H9 (cell line): ENCODE results near the gene LYAR. TPM values are rescaled to one million over a fixed set of nuclear protein-coding genes. Genes with fewer than 3 reads are reported as not detected.

ENCODE experiments used
- DNase-seq: peaks from one replicate; pipeline ENCODE4 v3.0.0-alpha.2; 2017
- H2AFZ ChIP-seq: one replicate; pipeline ENCODE4 v1.6.1; 2013; ENCODE audit warnings: mild to moderate bottlenecking, low read length, control low read depth, moderate library complexity
- H2AK5ac ChIP-seq: 2 replicates; pipeline ENCODE4 v1.6.1; 2013; ENCODE audit warnings: low read length, control low read depth, mixed read lengths; ENCODE audit not compliant: insufficient read length
- H2BK120ac ChIP-seq: one replicate; pipeline ENCODE4 v1.6.1; 2013; ENCODE audit warnings: low read depth, mild to moderate bottlenecking, low read length, control low read depth, inconsistent platforms; ENCODE audit not compliant: poor library complexity, severe bottlenecking
- H2BK12ac ChIP-seq: 2 replicates; pipeline ENCODE4 v1.6.1; 2013; ENCODE audit warnings: low read length, control low read depth, mixed read lengths, low read depth; ENCODE audit not compliant: insufficient read length
- H2BK15ac ChIP-seq: 2 replicates; pipeline ENCODE4 v1.6.1; 2013; ENCODE audit warnings: low read depth, low read length, control low read depth
- H2BK20ac ChIP-seq: one replicate; pipeline ENCODE4 v1.6.1; 2013; ENCODE audit warnings: low read depth, mild to moderate bottlenecking, low read length, control low read depth, inconsistent platforms; ENCODE audit not compliant: poor library complexity, severe bottlenecking
- H2BK5ac ChIP-seq: 2 replicates; pipeline ENCODE4 v1.6.1; 2013; ENCODE audit warnings: low read length, control low read depth, mixed read lengths; ENCODE audit not compliant: insufficient read length
- H3K14ac ChIP-seq: 2 replicates; pipeline ENCODE4 v1.6.1; 2013; ENCODE audit warnings: low read length, control low read depth; ENCODE audit not compliant: insufficient read depth
- H3K18ac ChIP-seq: 2 replicates; pipeline ENCODE4 v1.6.1; 2013; ENCODE audit warnings: low read depth, mild to moderate bottlenecking, mixed read lengths, low read length, control low read depth; ENCODE audit not compliant: insufficient read length
- H3K23ac ChIP-seq: 2 replicates; pipeline ENCODE4 v1.6.1; 2013; ENCODE audit warnings: low read length, control low read depth, mixed read lengths, low read depth; ENCODE audit not compliant: insufficient read length
- H3K23me2 ChIP-seq: 2 replicates; pipeline ENCODE4 v1.6.1; 2013; ENCODE audit warnings: low read depth, mild to moderate bottlenecking, mixed read lengths, low read length, control low read depth; ENCODE audit not compliant: insufficient read length, poor library complexity, severe bottlenecking
- H3K27ac ChIP-seq: 2 replicates; pipeline ENCODE4 v1.5.1; 2013; ENCODE audit warnings: low read length, control low read depth, mixed read lengths, low read depth; ENCODE audit not compliant: insufficient read length
- H3K27me3 ChIP-seq: 2 replicates; pipeline ENCODE4 v1.6.1; 2013; ENCODE audit warnings: low read length, control low read depth, inconsistent platforms; ENCODE audit not compliant: insufficient read depth
- H3K4ac ChIP-seq: 2 replicates; pipeline ENCODE4 v1.6.1; 2013; ENCODE audit warnings: low read depth, mild to moderate bottlenecking, control low read depth, inconsistent platforms, low read length, moderate library complexity
- H3K4me1 ChIP-seq: 2 replicates; pipeline ENCODE4 v1.6.1; 2013; ENCODE audit warnings: low read length, control low read depth, inconsistent platforms; ENCODE audit not compliant: insufficient read depth
- H3K4me2 ChIP-seq: 2 replicates; pipeline ENCODE4 v1.6.1; 2013; ENCODE audit warnings: low read length, control low read depth, mixed read lengths; ENCODE audit not compliant: insufficient read length, insufficient read depth
- H3K56ac ChIP-seq: 2 replicates; pipeline ENCODE4 v1.6.1; 2013; ENCODE audit warnings: low read depth, mild to moderate bottlenecking, mixed read lengths, low read length, control low read depth; ENCODE audit not compliant: insufficient read length
- H3K79me1 ChIP-seq: 2 replicates; pipeline ENCODE4 v1.6.1; 2013; ENCODE audit warnings: low read depth, mild to moderate bottlenecking, moderate library complexity, low read length, control low read depth, inconsistent platforms; ENCODE audit not compliant: insufficient read depth, poor library complexity, severe bottlenecking
- H3K79me2 ChIP-seq: 2 replicates; pipeline ENCODE4 v1.6.1; 2013; ENCODE audit warnings: low read length, control low read depth, inconsistent platforms; ENCODE audit not compliant: insufficient read depth
- H3K9ac ChIP-seq: 2 replicates; pipeline ENCODE4 v1.6.1; 2013; ENCODE audit warnings: low read length, control low read depth, mixed read lengths; ENCODE audit not compliant: insufficient read length; ENCODE audit errors: extremely low read depth
- H3K9me3 ChIP-seq: one replicate; pipeline ENCODE4 v1.6.1; 2013; ENCODE audit warnings: low read depth, low read length, inconsistent platforms; ENCODE audit not compliant: control insufficient read depth
- H3T11ph ChIP-seq: one replicate; pipeline ENCODE4 v1.6.1; 2013; ENCODE audit warnings: mild to moderate bottlenecking, low read length, control low read depth, inconsistent platforms
- H4K20me1 ChIP-seq: one replicate; pipeline ENCODE4 v1.6.1; 2013; ENCODE audit not compliant: control insufficient read depth, insufficient read length, insufficient read depth
- H4K5ac ChIP-seq: 2 replicates; pipeline ENCODE4 v1.6.1; 2013; ENCODE audit warnings: low read depth, mild to moderate bottlenecking, mixed read lengths, low read length, control low read depth; ENCODE audit not compliant: insufficient read length
- H4K8ac ChIP-seq: replicated peaks from 2 replicates; pipeline ENCODE4 v1.6.1; 2013; ENCODE audit warnings: low read length, control low read depth, mixed read lengths, low read depth; ENCODE audit not compliant: insufficient read length
- H4K91ac ChIP-seq: 2 replicates; pipeline ENCODE4 v1.6.1; 2013; ENCODE audit warnings: low read depth, mild to moderate bottlenecking, moderate library complexity, mixed read lengths, low read length, control low read depth; ENCODE audit not compliant: insufficient read length
- H3K27ac Mint-ChIP-seq, 3 experiments: 2 replicates in 2 of 3; 3 replicates in 1 of 3; pipeline ENCODE4 v1.8.0; 2020 to 2021; ENCODE audit warnings: mixed read lengths in 3 of 3, mild to moderate bottlenecking in 1 of 3, moderate library complexity in 1 of 3
- H3K27me3 Mint-ChIP-seq: 2 replicates; pipeline ENCODE4 v1.8.0; 2021; ENCODE audit warnings: low read depth, mild to moderate bottlenecking, moderate library complexity, mixed read lengths
- H3K36me3 Mint-ChIP-seq, 3 experiments: 2 replicates in 2 of 3; 3 replicates in 1 of 3; pipeline ENCODE4 v1.8.0; 2020 to 2021; ENCODE audit warnings: low read depth in 3 of 3, mixed read lengths in 3 of 3; ENCODE audit not compliant: insufficient read depth in 1 of 3
- H3K4me1 Mint-ChIP-seq, 2 experiments: 2 replicates each; pipeline ENCODE4 v1.8.0; 2020; ENCODE audit warnings: mixed read lengths in 2 of 2
- H3K4me3 Mint-ChIP-seq, 2 experiments: 2 replicates in 1 of 2; 3 replicates in 1 of 2; pipeline ENCODE4 v1.8.0; 2020 to 2021; ENCODE audit warnings: mild to moderate bottlenecking in 2 of 2, mixed read lengths in 2 of 2, moderate library complexity in 1 of 2
- H3K9me3 Mint-ChIP-seq, 2 experiments: 2 replicates in 1 of 2; 3 replicates in 1 of 2; pipeline ENCODE4 v1.8.0; 2020; ENCODE audit warnings: mild to moderate bottlenecking in 2 of 2, mixed read lengths in 2 of 2, moderate library complexity in 1 of 2
- CTCF ChIP-seq: fragments of 200-600 bp; sonication (generic); conservative IDR thresholded peaks from 3 replicates; pipeline ENCODE4 v1.8.0; 2021; ENCODE audit warnings: antibody characterized with exemption, mild to moderate bottlenecking
- WGBS: extraction: QIAGEN DNeasy Blood & Tissue Kit; methylation state at CpG from one replicate; pipeline ENCODE4 v1.1.7; 2013; ENCODE audit warnings: missing lambda C conversion rate, low lambda C conversion rate, mixed read lengths; ENCODE audit not compliant: insufficient read length; ENCODE audit errors: extremely low coverage; 5-methylcytosine and 5-hydroxymethylcytosine counted together
- total RNA-seq: library from RNA; stranded (reverse); gene quantifications from 2 replicates; pipeline ENCODE4 v1.2.1, GENCODE V29; 2021

The LYAR gene
- total RNA-seq, 1 experiment from 2014 or later = 50.9 TPM

- H2BK20ac ChIP-seq = no peak overlapping the region
- H3K4me1 ChIP-seq = no peaks in the 10 kb centered on the region
- H3K79me2 ChIP-seq = peaks cover 18% of the 10 kb centered on the region; the same call in 1 of the 2 replicates
- no peak overlapping the region for H2AK5ac ChIP-seq
- Mint-ChIP-seq H3K4me1 (peaks cover 24 to 31% of the 10 kb centered on the region in 2 experiments), H3K9me3 (peaks cover 0 to under 1% of the 10 kb centered on the region in 2 experiments; a peak in 1 of 5 replicates), H3K27ac (peak overlapping the region; percentile 47 to 95 (median 92); a peak in 4 of 7 replicates), H3K4me3 (peak overlapping the region; percentile 97 to 98), H3K36me3 (peaks cover 5 to 26% (median 22%) of the 10 kb centered on the region in 3 experiments; a peak in 5 of 7 replicates), H3K27me3 (no peaks in the 10 kb centered on the region)
- no peak for DNase-seq
- H3K4me2 ChIP-seq = peak overlapping the region; percentile 89
- peaks cover 7% of the 10 kb centered on the region for H3K79me1 ChIP-seq
- H2BK15ac ChIP-seq = no peak overlapping the region
- no peak overlapping the region for H2AFZ ChIP-seq
- no peak overlapping the region for H3K56ac ChIP-seq
- H2BK5ac ChIP-seq = no peak overlapping the region
- H3K23ac ChIP-seq = no peak overlapping the region
- H4K5ac ChIP-seq = no peak overlapping the region
- peaks cover 8% of the 10 kb centered on the region for H3K23me2 ChIP-seq
- H3K27me3 ChIP-seq = no peaks in the 10 kb centered on the region
- H3K4ac ChIP-seq = no peak overlapping the region
- no peak for TF ChIP-seq CTCF
- H2BK12ac ChIP-seq = no peak overlapping the region
- peak overlapping the region; percentile 32; the same call in 1 of the 2 replicates for H3K14ac ChIP-seq
- H3K9ac ChIP-seq = peak overlapping the region; percentile 77
- no CpG with 5 or more reads among the region's 10 CpGs for WGBS
- no peaks in the 10 kb centered on the region for H4K20me1 ChIP-seq
- no peak overlapping the region for H4K8ac ChIP-seq
- H3K18ac ChIP-seq = no peak overlapping the region
- no peaks in the 10 kb centered on the region for H3K9me3 ChIP-seq
- H3T11ph ChIP-seq = no peak overlapping the region
- H3K27ac ChIP-seq = no peak overlapping the region
- no peak overlapping the region for H2BK120ac ChIP-seq
- no peak overlapping the region for H4K91ac ChIP-seq
These were observed 385 bp downstream of the LYAR start for GRCh38 chr4:4289597-4289940.
